HG03469 (cell line): ENCODE results near the gene SDR42E2.
"Not testable (repeated sequence)": the region's sequence is repeated elsewhere in the genome, so short reads cannot be mapped to it uniquely, and the experiment has no call there.

Experiments used
- ATAC-seq: cut with Tn5 transposase; IDR thresholded peaks from one replicate; pipeline ENCODE4 v1.9.1; 2021; ENCODE audit warnings: mild to moderate bottlenecking, moderate library complexity, moderate number of reproducible peaks; ENCODE audit not compliant: unreplicated experiment

The SDR42E2 gene

GRCh38 chr16:22210285-22210684, 48.0 kb downstream of the SDR42E2 start:
- ATAC-seq: no peak

DNA sequence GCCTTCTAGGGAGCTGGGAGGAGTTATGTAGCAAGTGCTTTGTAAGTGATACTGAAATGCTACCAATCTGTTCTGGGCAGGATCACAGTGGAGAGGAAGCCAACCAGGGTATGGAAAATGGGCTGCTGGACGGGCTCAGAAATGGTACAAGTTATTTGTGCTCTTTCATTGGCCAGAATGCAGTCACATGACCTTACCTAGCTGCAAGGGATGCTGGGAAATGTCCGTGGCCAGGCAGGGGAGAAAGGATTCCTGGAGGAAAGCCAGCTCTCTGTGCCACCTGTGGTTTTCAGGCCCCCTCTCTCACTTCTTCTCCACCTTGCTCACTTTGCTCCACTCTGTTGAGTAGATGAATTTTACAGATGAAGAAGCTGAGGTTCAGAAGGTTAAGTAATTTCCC, 48.5 kb downstream of the SDR42E2 start:
- no peak for ATAC-seq

DNA sequence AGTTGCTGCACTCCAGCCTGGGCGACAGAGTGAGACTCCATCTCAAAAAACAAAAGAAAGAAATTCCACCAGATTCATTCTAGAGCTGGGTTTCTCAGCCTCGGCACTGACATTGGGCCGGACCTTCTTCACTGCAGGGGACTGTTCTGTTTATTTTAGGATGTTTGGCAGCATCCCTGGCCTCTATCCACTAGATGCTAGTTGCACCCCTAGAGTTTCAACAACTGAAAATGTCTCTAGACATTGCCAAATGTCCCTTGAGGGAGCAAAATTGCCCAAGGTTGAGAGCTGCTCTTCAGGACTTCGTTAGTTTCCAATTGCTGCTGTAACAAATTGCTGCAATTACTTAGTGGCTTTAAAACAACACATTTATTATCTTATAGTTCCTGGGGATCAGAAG, 50.9 kb downstream of the SDR42E2 start:
- ATAC-seq: no peak

GRCh38 chr16:22213801-22214200, 51.5 kb downstream of the SDR42E2 start:
- no peak for ATAC-seq

DNA sequence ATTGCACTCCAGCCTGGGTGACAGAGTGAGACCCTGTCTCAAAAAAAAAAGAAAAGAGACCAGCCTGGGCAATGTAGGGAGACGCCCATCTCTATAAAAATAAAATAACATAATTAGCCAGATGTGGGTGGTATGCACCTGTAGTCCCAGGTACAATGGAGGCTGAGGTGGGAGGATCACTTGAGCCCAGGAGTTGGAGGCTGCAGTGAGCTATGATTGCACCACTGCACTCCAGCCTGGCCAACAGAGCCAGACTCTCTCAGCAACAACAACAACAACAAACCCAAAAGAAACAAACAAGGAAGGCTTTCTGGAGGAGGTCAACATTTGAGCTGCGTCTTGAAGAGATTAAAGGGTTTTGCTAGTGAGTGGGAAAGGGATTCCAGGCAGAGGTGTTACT, 52.1 kb downstream of the SDR42E2 start:
- no peak for ATAC-seq

DNA sequence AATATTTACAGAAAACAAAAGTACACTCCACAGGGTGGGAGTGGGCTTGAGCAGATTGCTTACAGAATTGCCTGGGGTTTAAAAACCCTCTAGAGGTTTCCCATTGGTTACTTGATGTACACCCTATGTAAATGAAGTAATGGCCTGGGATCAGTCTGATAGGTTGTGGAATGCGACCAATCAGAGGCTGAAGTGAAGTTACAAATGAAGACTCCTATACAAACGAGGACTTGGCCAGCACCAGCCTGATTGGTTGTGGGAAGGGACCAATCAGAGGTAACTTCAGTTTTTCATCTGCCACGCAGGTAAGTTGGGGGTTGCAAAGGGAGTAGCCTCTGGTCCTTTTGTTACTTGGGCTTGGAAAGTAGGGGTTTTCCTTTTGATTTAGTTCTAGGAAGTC, 52.6 kb downstream of the SDR42E2 start:
- ATAC-seq: no peak

GRCh38 chr16:22216191-22216831, 54.0 kb downstream of the SDR42E2 start:
- no peak for ATAC-seq

GRCh38 chr16:22216832-22217225, 54.5 kb downstream of the SDR42E2 start:
- ATAC-seq: not testable (repeated sequence)

- ATAC-seq: no peak
Measured at GRCh38 chr16:22217890-22218730, 55.8 kb downstream of the SDR42E2 start.

DNA sequence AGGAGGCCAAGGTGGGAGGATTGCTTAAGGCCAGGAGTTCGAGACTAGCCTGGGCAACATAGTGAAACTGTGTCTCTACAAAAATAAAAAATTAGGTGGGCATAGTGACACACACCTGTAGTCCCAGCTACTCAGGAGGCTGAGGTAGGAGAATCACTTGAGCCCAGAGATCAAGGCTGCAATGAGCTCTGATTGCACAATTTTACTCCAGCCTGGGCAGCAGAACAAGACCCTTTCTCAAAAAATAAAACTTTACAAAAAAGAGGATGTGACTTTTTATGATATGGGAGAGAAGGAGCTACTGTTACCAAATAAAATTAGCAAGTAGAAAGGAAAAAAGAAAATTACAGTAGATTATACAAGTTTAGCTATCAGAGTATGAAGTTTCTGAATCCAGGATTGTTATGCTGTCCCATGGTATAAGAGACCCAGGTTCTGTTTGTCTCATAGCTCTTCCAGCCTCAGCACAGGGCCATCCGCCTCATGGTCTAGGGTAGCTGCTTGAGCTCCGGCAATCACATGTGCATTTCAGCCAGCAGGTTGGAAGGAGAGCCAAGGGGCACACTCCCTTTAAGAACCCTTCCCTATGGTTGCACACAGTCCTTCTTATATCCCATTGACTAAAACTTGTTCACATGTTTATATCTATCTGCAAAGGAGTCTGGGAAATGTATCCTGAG, 57.2 kb downstream of the SDR42E2 start:
- no peak for ATAC-seq

- ATAC-seq: no peak
Measured at GRCh38 chr16:22220069-22220440, 57.7 kb downstream of the SDR42E2 start.

DNA sequence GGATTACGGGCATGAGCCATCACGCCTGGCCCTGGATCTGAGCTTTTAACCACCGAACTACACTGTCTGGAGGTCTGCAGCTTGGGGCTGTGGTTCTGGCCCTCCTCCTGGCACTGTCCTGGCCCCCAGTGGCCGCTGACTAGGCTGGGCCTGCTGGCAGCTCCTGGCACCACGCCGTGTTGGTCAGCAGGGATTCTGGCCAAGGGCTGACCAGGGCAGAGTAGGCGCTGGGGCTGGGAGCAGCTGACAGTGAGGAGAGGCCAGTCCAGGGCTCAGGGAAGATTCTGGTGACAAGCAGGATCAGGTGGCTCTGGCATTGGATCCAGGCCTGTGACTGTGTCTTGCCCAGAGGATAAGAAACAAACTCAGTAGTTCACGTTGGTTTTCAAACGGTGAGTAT, 58.4 kb downstream of the SDR42E2 start:
- no peak for ATAC-seq

GRCh38 chr16:22222006-22222405, 59.7 kb downstream of the SDR42E2 start:
- no peak for ATAC-seq

DNA sequence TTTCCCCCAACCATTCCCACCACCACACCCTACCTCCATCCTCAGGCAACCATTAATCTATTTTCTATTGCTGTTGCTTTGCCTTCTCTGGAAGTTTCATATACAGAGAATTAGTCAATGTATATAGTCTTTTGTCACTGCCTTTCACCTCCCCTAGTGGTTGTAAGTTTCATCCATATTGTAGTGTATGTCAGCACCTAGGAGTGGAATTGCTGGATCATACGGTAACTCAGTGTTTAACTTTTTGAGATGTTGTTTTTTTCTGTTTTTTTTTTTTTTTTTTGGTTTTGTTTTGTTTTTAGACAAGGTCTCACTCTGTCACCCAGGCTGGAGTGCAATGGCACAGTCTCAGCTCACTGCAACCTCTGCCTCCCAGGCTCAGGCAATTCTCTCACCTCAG, 60.7 kb downstream of the SDR42E2 start:
- no peak for ATAC-seq

DNA sequence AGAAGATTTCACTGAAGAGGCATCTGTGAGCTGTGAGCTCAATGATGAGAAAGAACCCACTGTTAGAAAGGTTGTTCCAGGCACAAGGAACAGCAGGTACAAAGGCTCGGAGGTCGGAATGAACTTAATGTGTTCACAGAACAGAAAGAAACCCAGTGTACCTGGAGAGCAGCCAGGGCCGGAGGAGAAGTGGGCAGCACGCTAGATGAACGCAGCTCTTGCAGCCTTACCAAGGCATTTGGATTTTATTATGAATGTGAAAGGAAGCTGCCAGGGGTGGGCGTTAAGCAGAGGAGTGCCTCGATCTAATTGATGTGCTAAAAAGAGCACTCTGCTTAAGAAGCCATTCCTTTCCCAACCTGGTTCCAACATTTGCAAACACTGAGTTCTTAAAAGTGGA, 62.8 kb downstream of the SDR42E2 start:
- ATAC-seq: no peak

DNA sequence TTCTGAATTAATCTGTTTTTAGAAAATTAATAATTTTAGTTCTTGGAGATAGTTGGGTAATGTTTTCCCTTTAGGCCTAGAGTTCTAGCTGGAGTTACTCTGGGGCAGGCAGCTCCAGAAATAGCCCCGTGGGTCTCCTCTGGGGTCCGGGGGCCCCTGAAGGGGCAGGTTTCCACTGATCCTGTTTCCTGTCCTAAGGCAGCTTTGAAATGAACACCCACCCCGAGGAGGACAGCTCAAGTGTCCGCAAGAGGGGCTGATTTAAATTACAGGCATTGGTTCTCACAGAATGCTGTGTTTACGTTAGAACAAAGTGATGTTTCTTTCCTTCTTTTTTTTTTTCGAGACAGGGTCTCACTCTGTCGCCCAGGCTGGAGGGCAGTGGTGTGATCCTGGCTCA, 67.6 kb downstream of the SDR42E2 start:
- ATAC-seq: no peak

DNA sequence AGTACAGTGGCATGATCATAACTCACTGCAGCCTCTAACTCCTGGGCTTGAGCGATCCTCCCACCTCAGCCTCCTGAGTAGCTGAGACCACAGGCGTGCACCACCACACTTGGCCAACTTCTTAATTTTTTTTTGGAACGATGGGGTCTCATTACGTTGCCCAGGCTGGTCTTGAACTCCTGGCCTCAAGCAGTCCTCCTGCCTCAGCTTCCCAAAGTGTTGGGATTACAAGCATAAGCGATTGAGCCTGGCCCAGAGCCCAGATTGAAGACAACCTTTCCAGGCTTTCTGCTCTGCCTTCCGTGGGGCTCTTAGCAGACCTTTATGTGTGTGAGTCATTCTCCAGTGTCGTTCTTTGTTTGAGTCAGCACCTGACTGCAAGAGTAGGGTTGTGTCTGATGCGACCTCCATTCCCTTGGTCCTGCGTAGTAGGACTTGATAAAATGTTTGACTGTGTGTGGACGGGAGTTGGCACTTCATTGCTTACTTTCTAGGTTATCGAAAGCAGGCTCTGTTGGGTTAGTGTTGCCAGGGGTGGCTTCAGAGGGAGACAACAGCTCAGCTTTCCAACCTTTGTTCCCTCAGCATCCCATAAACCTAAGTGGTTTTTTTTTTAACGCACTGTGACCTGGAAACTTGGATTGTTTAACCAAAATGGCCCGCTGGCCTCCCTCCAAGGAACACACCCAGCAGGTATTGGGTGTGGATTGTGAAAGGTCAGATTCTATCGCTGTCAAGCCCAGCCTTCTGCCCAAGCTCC, 70.2 kb downstream of the SDR42E2 start:
- ATAC-seq: no peak

DNA sequence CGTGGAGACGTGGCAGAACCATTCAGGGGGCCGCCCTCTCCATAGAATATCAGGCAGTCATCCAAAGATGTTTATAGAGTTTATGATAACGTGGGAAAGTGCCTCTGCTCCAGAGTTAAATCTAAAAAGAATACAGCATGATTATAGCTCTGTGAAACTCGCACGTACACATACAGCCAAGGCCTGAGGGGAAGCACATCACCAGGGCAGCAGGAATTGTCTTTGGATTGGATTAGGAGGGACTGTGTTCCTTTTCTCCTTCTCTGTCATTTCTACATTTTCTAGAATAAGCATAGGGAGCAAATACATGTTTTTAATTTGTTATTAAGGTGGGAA, 70.7 kb downstream of the SDR42E2 start:
- ATAC-seq: no peak

DNA sequence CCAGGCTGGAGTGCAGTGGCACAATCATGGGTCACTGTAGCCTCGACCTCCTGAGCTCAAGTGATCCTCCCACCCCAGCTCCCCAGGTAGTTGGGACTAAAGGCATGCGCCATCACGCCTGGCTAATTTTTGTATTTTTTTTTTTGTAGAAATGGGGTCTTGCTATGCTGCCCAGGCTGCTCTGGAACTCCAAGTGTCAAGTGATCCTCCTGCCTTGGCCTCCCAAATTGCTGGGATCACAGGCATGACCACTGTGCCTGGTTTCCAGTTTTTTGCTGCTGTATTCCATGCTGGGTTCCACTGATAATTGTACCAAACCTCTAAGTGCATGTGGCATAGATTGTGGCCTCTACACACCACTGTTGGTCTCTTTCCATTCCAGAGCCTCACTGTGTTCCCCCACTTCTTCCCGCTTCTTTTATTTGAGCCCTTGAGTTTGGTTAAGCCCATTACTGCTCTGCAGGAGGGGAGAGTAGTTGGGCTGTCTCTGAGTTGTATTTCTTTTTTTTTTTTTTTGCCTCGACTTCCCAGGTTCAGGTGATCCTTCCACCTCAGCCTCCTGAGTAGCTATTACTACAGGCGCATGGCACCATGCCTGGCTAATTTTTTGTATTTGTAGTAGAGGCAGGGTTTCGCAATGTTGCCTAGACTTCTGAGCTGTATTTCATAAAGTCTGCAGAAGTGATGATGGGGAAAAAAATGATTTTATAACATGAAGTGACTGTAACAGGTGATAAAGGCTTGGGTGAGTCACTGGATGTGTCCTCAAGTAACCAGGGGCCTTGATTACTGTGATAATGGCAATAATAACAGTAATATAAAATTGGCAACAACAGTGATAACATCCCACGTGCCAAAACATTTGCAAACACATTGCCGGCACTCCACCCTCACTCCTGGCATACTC, 73.8 kb downstream of the SDR42E2 start:
- ATAC-seq: no peak

- ATAC-seq: no peak
Measured at GRCh38 chr16:22239131-22239805, 77.0 kb downstream of the SDR42E2 start.
